Activated CD4-positive, alpha-beta T cell treated with anti-CD3 and anti-CD28 coated beads, Interleukin-2, amount 50 U/mL, for 4 hours (primary cell): Measurements from ENCODE around the gene CAMK1G.

Experiments used
- DNase-seq, 2 experiments: peaks; one replicate each; pipeline ENCODE4 v3.0.0-alpha.2; 2020

CAMK1G gene

DNA sequence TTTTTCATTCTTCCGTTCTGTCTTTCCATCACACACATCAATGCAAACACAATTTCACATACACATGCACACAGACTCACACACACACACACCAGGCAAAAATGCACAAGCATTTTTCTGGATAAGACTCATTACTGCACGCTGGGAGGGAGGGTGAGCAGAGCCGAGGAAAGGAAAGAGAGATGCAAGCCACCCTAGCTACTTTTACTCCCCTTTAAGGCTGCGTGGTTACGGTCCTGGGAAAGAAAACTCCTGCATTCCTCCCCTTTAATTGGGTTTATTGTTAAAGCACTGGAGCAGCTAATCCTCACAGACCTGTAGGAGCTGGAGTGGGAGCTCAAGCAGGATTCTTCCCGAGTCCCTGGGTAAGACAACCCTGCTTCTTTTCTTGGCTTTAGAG, at the start of gene CAMK1G:
CAMK1G (plus strand) TSS at position 307 of the 400 bp plus-strand sequence. CDS start 11,270 bp downstream, outside the sequence.
- no peak for DNase-seq

DNA sequence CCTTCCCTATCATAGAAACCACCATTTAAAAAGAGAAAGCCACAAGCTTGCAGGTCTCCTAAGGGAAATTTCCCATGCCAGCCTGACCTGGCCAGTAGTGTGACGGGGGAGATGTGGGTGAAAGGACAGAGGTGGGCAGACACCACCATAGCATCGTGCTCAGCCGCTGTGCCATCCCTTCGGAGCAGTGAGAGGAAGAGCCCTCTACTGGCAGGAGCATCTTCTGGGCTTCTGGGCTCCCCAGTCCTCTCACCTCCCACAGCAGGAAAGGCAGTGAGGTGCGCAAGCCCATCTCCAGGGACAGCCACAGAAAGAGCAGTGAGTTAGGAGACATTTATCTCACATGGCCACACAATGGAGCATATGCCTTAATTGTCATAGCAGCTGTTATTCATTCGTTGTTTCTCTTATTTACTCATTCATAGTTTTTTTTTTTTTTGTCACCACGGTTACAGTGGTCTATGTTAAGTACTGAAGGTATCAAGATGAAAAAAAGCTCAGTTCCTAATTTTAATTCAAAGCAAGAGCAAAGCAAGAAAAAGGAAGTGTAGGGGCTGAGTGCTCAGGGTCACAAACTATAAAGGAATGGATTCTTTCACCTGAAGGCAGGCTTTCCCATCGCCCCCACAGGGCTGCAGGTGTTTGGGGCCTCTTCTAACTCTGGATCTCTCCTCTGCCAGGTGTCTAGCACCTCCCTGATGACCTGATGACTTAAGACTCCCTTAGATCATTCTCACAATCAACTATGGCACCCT, 48.8 kb upstream of the CAMK1G start:
- DNase-seq: no peak

- DNase-seq: no peak
These were observed 46.7 kb upstream of the CAMK1G start for GRCh38 chr1:209536843-209537242.

- no peak for DNase-seq
These were observed 46.0 kb upstream of the CAMK1G start for GRCh38 chr1:209537336-209538114.

DNA sequence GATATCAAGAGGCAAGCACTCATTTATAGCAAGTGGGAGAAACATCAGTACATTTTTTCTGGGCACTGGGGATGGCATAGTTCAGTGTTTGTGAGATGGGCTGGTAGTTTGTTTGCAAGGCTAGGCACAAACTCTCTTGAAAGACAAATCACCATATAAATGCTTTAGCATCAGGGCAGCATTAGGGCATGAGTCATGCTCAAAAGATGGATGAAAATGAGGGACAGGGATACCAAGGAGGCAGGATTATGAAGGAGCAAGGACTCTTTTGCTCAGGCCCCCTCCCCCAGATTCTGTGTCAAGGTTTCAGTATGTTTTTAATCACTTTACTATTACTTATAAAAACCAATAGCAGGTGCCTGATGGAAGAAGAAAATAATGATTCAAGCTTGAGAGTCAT, 43.9 kb upstream of the CAMK1G start:
- DNase-seq: no peak

DNA sequence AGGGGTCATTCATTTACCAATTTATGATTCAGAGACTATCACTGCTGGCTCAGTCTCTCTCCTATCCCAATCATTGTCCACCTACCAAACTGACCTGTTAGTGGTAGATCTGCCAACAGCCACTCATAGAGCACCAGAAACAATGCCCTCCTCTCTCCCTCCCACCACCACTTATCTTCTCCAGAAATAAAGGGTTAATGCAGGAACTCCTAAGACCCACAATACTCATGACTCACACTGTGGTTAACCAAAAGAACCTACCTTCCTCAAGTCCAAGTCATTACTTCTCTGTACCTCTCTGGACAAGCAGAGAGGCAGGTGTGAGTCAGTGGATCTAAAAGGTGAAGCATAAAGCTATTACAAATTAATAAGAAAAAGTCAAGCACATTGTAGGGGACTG, 40.9 kb upstream of the CAMK1G start:
- DNase-seq: no peak

GRCh38 chr1:209544098-209544497, 39.4 kb upstream of the CAMK1G start:
- DNase-seq: no peak

- DNase-seq: no peak
These were observed 38.1 kb upstream of the CAMK1G start for GRCh38 chr1:209545423-209545822.

GRCh38 chr1:209546390-209547085, 37.0 kb upstream of the CAMK1G start:
- no peak for DNase-seq

- no peak for DNase-seq
These were observed 35.9 kb upstream of the CAMK1G start for GRCh38 chr1:209547626-209548025.

DNA sequence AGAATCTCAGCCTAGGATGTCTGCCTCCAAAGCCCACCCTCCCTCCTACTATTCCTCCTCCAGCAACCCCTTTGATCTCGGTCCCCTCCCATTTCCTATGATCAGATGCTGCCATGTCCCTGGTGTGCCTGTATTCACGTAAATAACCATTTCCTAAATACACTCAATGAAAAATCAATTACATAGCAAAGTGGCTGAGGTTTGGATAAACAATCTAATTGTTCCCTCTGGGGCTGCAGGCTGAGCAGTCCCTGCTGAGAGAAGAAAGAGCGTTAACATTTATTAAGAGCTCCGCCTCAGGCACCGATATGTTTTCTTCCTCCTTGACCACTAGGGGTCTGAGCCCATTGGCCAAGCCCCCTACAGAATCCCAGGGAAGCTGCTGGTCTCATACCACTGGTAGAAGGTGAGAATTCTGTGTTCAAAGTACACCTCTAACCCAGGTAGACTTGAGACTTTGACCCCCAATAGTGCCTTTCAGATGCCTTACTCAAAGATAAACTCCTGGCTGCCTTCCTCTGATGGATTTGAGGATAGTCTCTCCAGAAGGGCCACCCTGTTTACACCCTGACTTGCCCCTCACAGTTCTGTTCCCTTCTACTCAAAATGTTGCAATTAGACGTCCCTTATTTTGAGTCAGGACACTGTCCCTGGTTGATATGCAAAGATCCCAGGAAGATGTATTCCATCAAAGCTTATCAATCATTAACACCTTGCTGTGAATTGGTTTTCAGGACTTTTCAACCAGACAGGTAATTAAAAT, 33.9 kb upstream of the CAMK1G start:
- DNase-seq: no peak

GRCh38 chr1:209550519-209550918, 33.0 kb upstream of the CAMK1G start:
- no peak for DNase-seq

DNA sequence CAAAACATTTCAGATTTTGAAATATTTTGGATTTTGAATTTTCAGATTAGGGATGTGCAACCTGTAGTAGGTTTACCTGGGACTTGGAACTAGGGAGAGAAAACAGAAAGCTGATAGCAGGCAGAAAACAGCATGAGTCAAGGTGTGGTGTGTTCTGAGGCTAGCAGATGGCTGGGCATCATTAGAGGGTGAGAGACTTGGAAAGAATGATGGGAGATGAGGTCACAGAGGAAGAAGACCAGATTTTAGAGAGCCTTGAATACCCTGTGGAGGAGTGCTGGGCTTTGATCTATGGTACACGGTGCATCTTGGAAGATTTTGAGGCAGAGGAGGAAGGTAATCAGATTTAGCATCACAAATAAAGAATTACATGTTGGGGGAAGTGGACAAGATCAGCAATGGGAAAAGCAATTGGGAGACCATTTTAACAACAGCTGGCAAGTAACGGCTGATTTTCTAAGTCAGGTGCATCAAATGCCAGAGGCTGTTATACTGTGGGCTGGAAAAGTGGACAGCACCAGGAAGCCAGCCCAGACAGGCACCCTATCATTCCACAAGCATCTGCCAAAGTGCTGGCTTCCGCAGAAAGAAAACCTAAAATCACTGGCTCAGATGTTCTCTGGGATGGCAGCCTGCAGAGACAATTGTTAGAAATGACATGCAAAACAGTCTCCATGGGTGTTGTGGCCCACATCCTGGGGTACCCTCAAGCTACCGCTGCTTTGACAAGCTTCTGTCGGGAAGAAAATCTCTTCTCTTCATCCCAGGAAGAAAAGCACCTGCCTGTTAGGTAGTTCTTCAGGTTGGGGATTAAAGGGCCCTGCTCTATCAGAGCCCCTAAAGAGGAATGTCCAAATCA, 30.9 kb upstream of the CAMK1G start:
- no peak for DNase-seq

- DNase-seq: no peak
These were observed 28.5 kb upstream of the CAMK1G start for GRCh38 chr1:209554761-209555611.

GRCh38 chr1:209556162-209556690, 27.3 kb upstream of the CAMK1G start:
- DNase-seq: no peak

DNA sequence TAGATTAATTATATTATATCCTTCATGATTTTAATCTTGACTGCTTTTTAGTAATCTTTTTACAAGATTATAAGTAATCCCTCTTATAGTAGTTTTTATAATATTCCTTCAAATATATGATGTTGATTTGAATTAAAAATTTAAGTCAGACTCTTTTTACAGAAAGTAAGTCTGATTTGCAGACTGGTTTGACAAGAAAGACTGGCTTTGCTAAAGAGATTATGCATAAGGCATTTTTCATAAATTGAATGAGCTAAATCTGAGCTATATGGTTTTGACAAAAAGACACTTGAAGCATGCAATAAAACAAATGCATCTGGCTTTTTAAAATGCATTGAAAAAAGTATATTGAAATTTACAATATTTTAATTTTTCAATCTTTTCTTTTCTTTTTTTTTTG, 26.3 kb upstream of the CAMK1G start:
- DNase-seq: no peak

DNA sequence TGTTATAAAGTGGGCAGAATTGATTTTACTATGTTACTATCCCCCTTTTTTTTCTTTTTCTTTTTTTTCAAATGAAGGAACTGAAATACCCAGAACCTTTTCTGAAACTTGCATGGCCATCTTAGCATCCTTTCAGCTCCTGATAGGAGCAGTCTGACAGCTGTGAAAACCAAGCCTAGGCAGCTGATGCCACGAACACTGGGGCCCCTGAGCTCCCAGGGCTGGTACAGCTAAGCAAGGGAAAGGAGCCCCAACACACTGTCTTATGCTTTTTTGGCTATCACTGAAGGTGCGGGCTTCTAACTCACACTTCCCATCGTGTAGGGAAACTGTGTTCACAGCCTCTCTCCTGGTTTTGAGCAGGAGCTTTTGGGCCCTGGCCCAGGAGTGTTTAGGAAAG, 23.0 kb upstream of the CAMK1G start:
- DNase-seq: no peak

GRCh38 chr1:209560952-209561351, 22.6 kb upstream of the CAMK1G start:
- no peak for DNase-seq

DNA sequence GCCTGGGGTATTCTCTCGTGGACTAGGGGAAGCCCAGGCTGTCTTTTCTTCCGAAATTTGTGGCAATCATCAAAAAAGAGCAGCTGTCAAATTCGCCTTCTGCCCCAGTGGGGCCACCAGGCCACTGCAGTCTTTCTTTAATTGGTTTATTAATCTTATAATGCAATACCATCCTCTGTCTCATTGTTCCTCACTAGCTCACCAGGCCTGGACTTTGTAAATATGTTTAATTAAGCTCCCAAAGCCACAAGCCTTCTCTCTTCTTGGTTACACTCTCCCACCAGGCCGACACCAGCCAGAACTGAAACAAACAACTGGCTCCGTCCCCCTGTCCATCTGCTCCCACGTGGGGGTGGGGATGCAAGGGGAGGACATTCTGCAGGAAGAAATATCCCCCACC, 22.0 kb upstream of the CAMK1G start:
- DNase-seq: no peak

GRCh38 chr1:209564849-209565248, 18.7 kb upstream of the CAMK1G start:
- no peak for DNase-seq
